ENCODE measurements around the gene SEC14L3. TPM values are rescaled to one million over a fixed set of nuclear protein-coding genes. Genes with fewer than 3 reads are reported as not detected.

SEC14L3 gene
- total and polyA plus RNA-seq, 2 donors (not counting 3 experiments of a cell fraction or from before 2014, with no cell fraction given) = not detected

DNA sequence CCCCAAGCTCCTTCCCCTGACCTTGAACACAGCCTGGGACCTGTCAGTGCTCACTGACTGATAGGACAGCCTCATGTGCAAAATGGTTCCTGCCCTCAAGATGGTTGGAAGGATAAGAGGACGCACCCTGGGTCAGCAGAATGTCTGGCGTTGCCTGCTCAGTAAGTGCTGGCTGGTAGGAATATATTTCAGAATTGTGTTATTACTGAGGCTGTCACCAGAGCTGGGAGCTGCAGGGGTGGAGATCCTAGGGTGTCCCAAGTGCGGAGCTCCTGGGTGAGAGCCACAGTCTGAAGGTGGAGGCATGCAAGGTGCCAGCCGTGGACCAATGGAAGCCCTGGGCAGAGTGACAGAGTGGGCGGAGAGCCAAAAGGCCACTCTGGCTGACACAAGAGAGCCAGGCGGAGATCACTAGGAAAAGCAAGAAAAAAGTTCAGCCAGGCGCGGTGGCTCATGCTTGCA, 34.7 kb upstream of the SEC14L3 start:
- H3K27me3 ChIP-seq (ENCODE audit: control insufficient read depth in 2 of 2, insufficient read depth in 2 of 2, low read length in 2 of 2) = peaks cover 13% of the 10 kb centered on the region in 2 experiments
- no peaks in the 10 kb centered on the region for H3K79me2 ChIP-seq (ENCODE audit: control insufficient read depth, insufficient read depth, low read length)
- no peak overlapping the region for H2AFZ ChIP-seq (ENCODE audit: low read depth, low read length)
- no peak overlapping the region for H3K9ac ChIP-seq (replicated peaks; ENCODE audit: extremely low read depth, insufficient read depth, low read length)
- BruUV-seq (replicated peaks) = no TSS peak
- H3K4me1 ChIP-seq (ENCODE audit: control insufficient read depth, extremely low read depth, insufficient read depth, low read length) = no peaks in the 10 kb centered on the region
- DNase-seq (ENCODE audit: low read depth, low spot score) = no peak
- H3K36me3 ChIP-seq (ENCODE audit: control insufficient read depth in 2 of 2, extremely low read depth in 1 of 2, insufficient read depth in 2 of 2, low read length in 2 of 2) = no peaks in the 10 kb centered on the region
- ChIA-PET POLR2A (no interaction called here), CTCF (no interaction called here)
- intact Hi-C loops (cut with micrococcal nuclease) (no loop called here), dilution Hi-C loops (cut with MboI; ENCODE audit: extremely low pct_ligation_motif_present, low sequenced_read_pairs) (no loop called here)
- no peak for TF ChIP-seq POLR2AphosphoS5 (IDR thresholded peaks at IDR 0.05; ENCODE audit: insufficient read depth, low read depth, low read length)
- no peak for TF ChIP-seq FOS (IDR thresholded peaks at IDR 0.05; ENCODE audit: borderline replicate concordance, insufficient read depth, low read length)
- TF ChIP-seq POLR2A (IDR thresholded peaks at IDR 0.05; ENCODE audit: low read depth, low read length) = no peak
- TF ChIP-seq GATA2 (IDR thresholded peaks at IDR 0.05; ENCODE audit: insufficient read depth, insufficient read length, low read depth, low read length) = no peak
- TF ChIP-seq MYC (IDR thresholded peaks at IDR 0.05; ENCODE audit: low read depth, low read length) = no peak
- TF ChIP-seq, protein P1, sequence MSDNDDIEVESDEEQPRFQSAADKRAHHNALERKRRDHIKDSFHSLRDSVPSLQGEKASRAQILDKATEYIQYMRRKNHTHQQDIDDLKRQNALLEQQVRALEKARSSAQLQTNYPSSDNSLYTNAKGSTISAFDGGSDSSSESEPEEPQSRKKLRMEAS (IDR thresholded peaks at IDR 0.05; ENCODE audit: insufficient read depth, insufficient read length) = no peak
- no peak for TF ChIP-seq JUN (IDR thresholded peaks at IDR 0.05; ENCODE audit: borderline replicate concordance, insufficient read depth, insufficient read length, low read depth)
- TF ChIP-seq, protein P2, sequence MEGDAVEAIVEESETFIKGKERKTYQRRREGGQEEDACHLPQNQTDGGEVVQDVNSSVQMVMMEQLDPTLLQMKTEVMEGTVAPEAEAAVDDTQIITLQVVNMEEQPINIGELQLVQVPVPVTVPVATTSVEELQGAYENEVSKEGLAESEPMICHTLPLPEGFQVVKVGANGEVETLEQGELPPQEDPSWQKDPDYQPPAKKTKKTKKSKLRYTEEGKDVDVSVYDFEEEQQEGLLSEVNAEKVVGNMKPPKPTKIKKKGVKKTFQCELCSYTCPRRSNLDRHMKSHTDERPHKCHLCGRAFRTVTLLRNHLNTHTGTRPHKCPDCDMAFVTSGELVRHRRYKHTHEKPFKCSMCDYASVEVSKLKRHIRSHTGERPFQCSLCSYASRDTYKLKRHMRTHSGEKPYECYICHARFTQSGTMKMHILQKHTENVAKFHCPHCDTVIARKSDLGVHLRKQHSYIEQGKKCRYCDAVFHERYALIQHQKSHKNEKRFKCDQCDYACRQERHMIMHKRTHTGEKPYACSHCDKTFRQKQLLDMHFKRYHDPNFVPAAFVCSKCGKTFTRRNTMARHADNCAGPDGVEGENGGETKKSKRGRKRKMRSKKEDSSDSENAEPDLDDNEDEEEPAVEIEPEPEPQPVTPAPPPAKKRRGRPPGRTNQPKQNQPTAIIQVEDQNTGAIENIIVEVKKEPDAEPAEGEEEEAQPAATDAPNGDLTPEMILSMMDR (IDR thresholded peaks at IDR 0.05; ENCODE audit: extremely low read depth in 1 of 2, insufficient read depth in 1 of 2, low read depth in 1 of 2, low read length in 2 of 2) = no peak
- TF ChIP-seq EZH2 (IDR thresholded peaks at IDR 0.05; ENCODE audit: borderline replicate concordance, low read depth, low read length, severe bottlenecking) = no peak
- no peaks in the 10 kb centered on the region for H3K9me3 ChIP-seq (replicated peaks; ENCODE audit: control insufficient read depth, insufficient read depth, low read length)
- no peak for FAIRE-seq
- H4K20me1 ChIP-seq (replicated peaks; ENCODE audit: control insufficient read depth, extremely low read depth, insufficient read depth, low read length) = no peaks in the 10 kb centered on the region
- no peak overlapping the region for H3K4me3 ChIP-seq (replicated peaks in 1 of 3; ENCODE audit: insufficient read depth in 1 of 3, low read depth in 1 of 3, low read length in 3 of 3)
- H3K27ac ChIP-seq (ENCODE audit: insufficient read depth, low read depth, low read length) = no peak overlapping the region
- no peak overlapping the region for H3K4me2 ChIP-seq (ENCODE audit: insufficient read depth, low read length)
- no peaks in the 10 kb centered on the region for H3K9me1 ChIP-seq (replicated peaks; ENCODE audit: control insufficient read depth, extremely low read depth, insufficient read depth, low read length)
